Measurements from ENCODE around the gene ASB10. TPM values are rescaled to one million over a fixed set of nuclear protein-coding genes. Genes with fewer than 3 reads are reported as not detected.

The ASB10 gene
- total and polyA plus RNA-seq, 2 of the 4 experiments (the other 2 are of a cell fraction), result not detected

DNA sequence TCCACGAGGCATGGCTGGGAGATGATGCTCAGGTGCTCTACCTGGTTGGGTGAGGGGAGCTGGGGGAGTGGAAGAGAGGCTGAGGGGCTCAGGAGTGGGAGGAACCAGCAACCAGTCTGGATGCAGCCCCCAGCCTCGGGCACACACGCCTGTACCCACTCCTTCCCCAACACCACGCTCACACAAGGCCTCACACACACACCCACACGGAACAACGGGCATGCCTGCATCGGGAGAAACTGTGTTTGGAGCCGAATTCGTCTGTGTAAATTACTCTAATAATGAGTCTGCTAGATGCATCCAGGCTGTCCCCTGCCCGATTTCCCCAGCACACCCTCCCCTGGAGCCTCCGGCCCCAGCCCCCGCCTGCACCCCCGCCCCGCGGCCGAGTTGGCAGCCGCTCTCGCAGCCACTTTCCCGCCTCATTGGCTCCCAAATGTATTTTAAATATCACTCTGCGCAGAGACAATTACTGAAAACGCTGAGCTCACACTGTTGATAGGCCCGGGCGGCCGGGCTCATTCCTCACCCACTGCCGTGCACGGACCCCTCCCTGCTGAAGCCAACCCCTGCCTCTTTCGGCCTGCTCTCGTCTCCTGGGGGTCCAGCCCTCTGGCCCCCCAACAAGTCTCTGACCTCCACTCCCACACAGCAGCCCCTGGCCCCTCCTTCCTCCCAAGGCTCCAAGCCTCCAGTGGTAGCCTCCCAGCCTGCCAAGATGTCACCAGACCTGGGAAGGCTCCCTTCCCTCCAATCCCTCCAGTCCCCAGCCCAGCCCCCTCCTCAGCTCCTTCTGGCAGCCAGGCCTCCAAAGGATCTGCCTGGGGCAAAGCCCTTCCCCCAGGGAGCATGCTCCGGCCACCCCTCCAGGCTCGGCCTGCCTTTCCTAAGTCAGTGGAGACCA lies 12.1 kb upstream of the ASB10 start:
- Histone ChIP-seq H3K36me3 (ENCODE audit: control insufficient read depth, insufficient read depth, low read length) (no peaks in the 10 kb centered on the region), H3K4me3 (ENCODE audit: insufficient read depth, low read depth, low read length) (no peak overlapping the region), H4K91ac (ENCODE audit: insufficient read depth, low read depth, low read length) (no peak overlapping the region), H3K9ac (ENCODE audit: low read depth, low read length) (no peak overlapping the region), H3K56ac (ENCODE audit: extremely low read depth, insufficient read depth, low read length) (no peak overlapping the region), H3K79me1 (ENCODE audit: low read depth in 1 of 2, low read length in 2 of 2) (no peaks in the 10 kb centered on the region), H2BK15ac (ENCODE audit: low read depth, low read length) (no peak overlapping the region), H2BK120ac (ENCODE audit: low read depth, low read length) (no peak overlapping the region), H2BK20ac (ENCODE audit: low read depth, low read length) (no peak overlapping the region), H3K4me1 (ENCODE audit: control insufficient read depth, insufficient read depth, low read length) (no peaks in the 10 kb centered on the region), H3K27ac (ENCODE audit: insufficient read depth, low read length) (no peak overlapping the region), H4K20me1 (ENCODE audit: insufficient read depth, low read length) (no peaks in the 10 kb centered on the region), H3K9me3 (ENCODE audit: control insufficient read depth, insufficient read depth, low read length) (no peaks in the 10 kb centered on the region), H3K4ac (ENCODE audit: low read depth, low read length) (no peak overlapping the region), H4K8ac (ENCODE audit: low read depth in 2 of 2, low read length in 2 of 2) (no peak overlapping the region), H3K27me3 (ENCODE audit: control insufficient read depth, insufficient read depth, low read length) (peaks cover 92% of the 10 kb centered on the region), H4K5ac (ENCODE audit: low read depth, low read length) (no peak overlapping the region), H3K18ac (ENCODE audit: low read depth, low read length) (no peak overlapping the region), H2AK9ac (replicated peaks; ENCODE audit: low read depth, low read length, poor library complexity) (no peak overlapping the region), H2BK5ac (ENCODE audit: low read depth, low read length, poor library complexity, severe bottlenecking) (no peak overlapping the region), H3K4me2 (ENCODE audit: low read depth, low read length) (no peak overlapping the region), H3K9me1 (ENCODE audit: insufficient read depth, low read length) (no peaks in the 10 kb centered on the region), H3K23ac (ENCODE audit: low read depth, low read length) (no peak overlapping the region), H2AK5ac (ENCODE audit: low read depth, low read length) (no peak overlapping the region), H3K14ac (replicated peaks; ENCODE audit: low read depth, low read length) (no peak overlapping the region), H2AFZ (replicated peaks; ENCODE audit: low read length, poor library complexity) (no peak overlapping the region)
- ChIA-PET POLR2A (ENCODE audit: unreplicated experiment) (no interaction called here), CTCF (no interaction called here)
- intact Hi-C loops (cut with micrococcal nuclease) (no loop called here), in situ Hi-C loops (cut with MboI; ENCODE audit: low sequenced_read_pairs) (no loop called here), dilution Hi-C loops (cut with HindIII; ENCODE audit: low sequenced_read_pairs, unreplicated experiment) (no loop called here)
- ATAC-seq (ENCODE audit: low read depth) (peak; percentile 46), DNase-seq (no peak)
- WGBS, 2 experiments (ENCODE audit: extremely low coverage in 2 of 2, insufficient read length in 1 of 2), result 7% methylated on average over 12 of the region's 30 CpGs; no CpG with 5 or more reads in 1 of the 2 experiments
- TF ChIP-seq MAFK (IDR thresholded peaks at IDR 0.05; ENCODE audit: low read depth, low read length) (no peak), RAD21 (IDR thresholded peaks at IDR 0.05; ENCODE audit: low read length) (no peak), NFE2L2 (IDR thresholded peaks at IDR 0.05; ENCODE audit: low read depth, low read length) (no peak), MXI1 (IDR thresholded peaks at IDR 0.05; ENCODE audit: borderline replicate concordance, low read depth, low read length) (no peak)
- no TSS peak for BruUV-seq (replicated peaks)

Measured in IMR-90 (cell line).